Mucosa of descending colon (tissue), 3 donors: ENCODE results near the gene ZBTB7C. TPM values are rescaled to one million over a fixed set of nuclear protein-coding genes. Genes with fewer than 3 reads are reported as not detected.
A peak's percentile ranks its signal among the peaks of the same experiment; 100 is the strongest.

Experiments used
- ATAC-seq: fragments of 200-7000 bp; cut with Tn5 transposase; one replicate; pipeline ENCODE4 v1.9.1; 2020; ENCODE audit warnings: mild to moderate bottlenecking, moderate library complexity
- DNase-seq, 3 donors: peaks; one replicate each; pipeline ENCODE4 v3.0.0-alpha.2; 2020
- H3K36me3 ChIP-seq: fragments of 200-600 bp; one replicate; pipeline ENCODE4 v1.8.0; 2021; ENCODE audit warnings: low read depth, mild to moderate bottlenecking
- H3K4me1 ChIP-seq: fragments of 200-600 bp; one replicate; pipeline ENCODE4 v1.8.0; 2021; ENCODE audit warnings: low read depth, mild to moderate bottlenecking
- H3K4me3 ChIP-seq: fragments of 200-600 bp; one replicate; pipeline ENCODE4 v1.8.0; 2021; ENCODE audit warnings: mild to moderate bottlenecking
- H3K9me3 ChIP-seq: fragments of 200-600 bp; one replicate; pipeline ENCODE4 v1.8.0; 2021; ENCODE audit warnings: mild to moderate bottlenecking
- intact Hi-C, 2 donors: fragments of 100-400 bp; cut with DNase I in 1 of 2; cut with micrococcal nuclease in 1 of 2; formaldehyde crosslinking; loops; one replicate each; pipeline versions ENCODE4 v1.11.0 to v1.11.1; 2022; cut with DNase I, micrococcal nuclease
- total RNA-seq, 3 donors: library from RNA; stranded (reverse); fragmentation: NEBNext Ultra II Directional in 2 of 3; extraction: Animal tissue kit (Norgen Biotek cat#: 25700) in 2 of 3; gene quantifications; one replicate each; pipeline versions ENCODE4 v1.2.1 to v1.2.4, GENCODE V29; 2021 to 2023
- TF ChIP-seq, protein P1 (sequence below): fragments of 200-600 bp; IDR thresholded peaks from one replicate; pipeline ENCODE4 v1.8.0; 2022; ENCODE audit warnings: antibody characterized with exemption, mild to moderate bottlenecking
- donor health status: DM: no; HTN: no; CAD: no; lungs with moderate emphysema.
- donor health status: DM: no; HTN: no; CAD: no.
- donor health status: DM: no; HTN: yes; CAD: no.

The ZBTB7C gene
- total RNA-seq, 3 donors from 2014 or later: 20.8 to 56.6 (median 38.2) TPM

GRCh38 chr18:48417985-48418384, 8.8 kb upstream of the ZBTB7C start:
- TF ChIP-seq, protein P1, sequence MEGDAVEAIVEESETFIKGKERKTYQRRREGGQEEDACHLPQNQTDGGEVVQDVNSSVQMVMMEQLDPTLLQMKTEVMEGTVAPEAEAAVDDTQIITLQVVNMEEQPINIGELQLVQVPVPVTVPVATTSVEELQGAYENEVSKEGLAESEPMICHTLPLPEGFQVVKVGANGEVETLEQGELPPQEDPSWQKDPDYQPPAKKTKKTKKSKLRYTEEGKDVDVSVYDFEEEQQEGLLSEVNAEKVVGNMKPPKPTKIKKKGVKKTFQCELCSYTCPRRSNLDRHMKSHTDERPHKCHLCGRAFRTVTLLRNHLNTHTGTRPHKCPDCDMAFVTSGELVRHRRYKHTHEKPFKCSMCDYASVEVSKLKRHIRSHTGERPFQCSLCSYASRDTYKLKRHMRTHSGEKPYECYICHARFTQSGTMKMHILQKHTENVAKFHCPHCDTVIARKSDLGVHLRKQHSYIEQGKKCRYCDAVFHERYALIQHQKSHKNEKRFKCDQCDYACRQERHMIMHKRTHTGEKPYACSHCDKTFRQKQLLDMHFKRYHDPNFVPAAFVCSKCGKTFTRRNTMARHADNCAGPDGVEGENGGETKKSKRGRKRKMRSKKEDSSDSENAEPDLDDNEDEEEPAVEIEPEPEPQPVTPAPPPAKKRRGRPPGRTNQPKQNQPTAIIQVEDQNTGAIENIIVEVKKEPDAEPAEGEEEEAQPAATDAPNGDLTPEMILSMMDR: no peak
- ATAC-seq (no peak), DNase-seq (no peak)
- H3K4me1 ChIP-seq: no peaks in the 10 kb centered on the region
- H3K36me3 ChIP-seq: no peaks in the 10 kb centered on the region
- intact Hi-C loops: no loop called here
- no peaks in the 10 kb centered on the region for H3K9me3 ChIP-seq
- H3K4me3 ChIP-seq: no peak overlapping the region

DNA sequence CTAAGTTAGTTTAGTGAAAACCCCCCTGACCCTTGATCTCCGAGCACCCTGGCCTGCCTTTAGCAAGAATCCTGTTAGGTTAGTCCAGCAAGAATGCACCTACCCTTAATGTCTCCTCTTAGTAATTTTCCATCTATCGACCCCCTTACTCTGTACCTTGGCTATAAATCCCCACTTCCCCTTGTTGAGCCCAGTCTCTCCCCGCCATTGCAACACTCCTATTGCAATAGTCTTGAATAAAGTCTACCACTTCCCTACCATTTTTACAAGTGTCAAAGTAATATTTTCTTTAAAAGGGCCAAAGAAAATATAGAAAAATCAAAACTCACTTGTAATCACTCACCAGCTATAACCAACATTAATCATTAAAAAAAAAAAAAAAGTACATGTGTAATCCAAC, 4.2 kb upstream of the ZBTB7C start:
- no peak overlapping the region for H3K4me3 ChIP-seq
- TF ChIP-seq, protein P1: no peak
- intact Hi-C loops: no loop called here
- DNase-seq (no peak), ATAC-seq (no peak)
- no peaks in the 10 kb centered on the region for H3K36me3 ChIP-seq
- peaks cover 11% of the 10 kb centered on the region for H3K4me1 ChIP-seq
- no peaks in the 10 kb centered on the region for H3K9me3 ChIP-seq

- Histone ChIP-seq H3K36me3 (no peaks in the 10 kb centered on the region), H3K9me3 (no peaks in the 10 kb centered on the region), H3K4me1 (peaks cover 11% of the 10 kb centered on the region), H3K4me3 (no peak overlapping the region)
- TF ChIP-seq, protein P1: peak; percentile 58
- intact Hi-C loops: no loop called here
- ATAC-seq (peak; percentile 38), DNase-seq (peak in 1 of 3 donors; percentile 44)
Measured at GRCh38 chr18:48412339-48412929, 3.3 kb upstream of the ZBTB7C start.

DNA sequence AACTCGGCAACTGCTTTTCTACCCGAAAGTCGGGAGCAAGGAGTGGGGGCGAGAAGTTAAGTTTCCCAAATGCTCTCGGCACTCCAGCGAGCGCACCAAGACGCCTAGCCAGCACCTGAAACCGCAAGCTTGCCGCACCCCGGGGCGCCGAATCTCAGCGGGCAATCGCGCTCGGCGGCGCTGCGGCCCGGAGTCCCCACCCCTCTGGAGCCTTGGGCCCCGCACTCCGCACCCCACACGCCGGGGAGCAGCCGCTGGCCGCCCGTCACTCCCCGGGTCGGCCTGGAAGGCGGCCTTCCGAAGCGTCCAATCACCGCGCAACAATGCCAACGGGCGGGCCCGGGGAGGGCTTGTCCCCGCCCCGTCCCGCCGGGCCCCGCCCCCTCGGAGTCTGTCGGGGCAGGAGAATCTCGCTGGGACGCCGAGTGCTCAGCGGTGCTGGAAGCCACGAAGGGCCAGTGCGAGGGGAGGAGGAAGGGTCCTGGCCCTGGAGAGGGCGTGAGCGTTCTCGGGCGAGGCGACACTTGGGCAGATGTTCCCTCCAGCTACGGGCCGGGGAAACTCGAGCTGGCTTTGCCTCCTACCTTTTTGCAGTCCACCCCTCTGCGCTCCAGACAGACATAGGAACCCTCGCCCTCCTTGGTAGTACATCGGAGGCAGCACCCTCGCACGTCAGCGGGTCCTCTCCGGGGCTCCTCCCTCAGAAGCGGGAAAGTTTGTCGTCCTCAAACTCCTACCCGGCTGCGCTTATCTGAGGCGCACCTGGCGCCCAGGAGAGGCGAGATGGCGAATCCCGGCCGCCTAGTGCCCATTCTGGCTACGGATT, 1.1 kb upstream of the ZBTB7C start:
- no peaks in the 10 kb centered on the region for H3K9me3 ChIP-seq
- peak overlapping the region; percentile 44 for H3K4me3 ChIP-seq
- H3K36me3 ChIP-seq: no peaks in the 10 kb centered on the region
- ATAC-seq: peak; percentile 98
- DNase-seq: peak; percentile 89 to 94 (median 94)
- peaks cover 11% of the 10 kb centered on the region for H3K4me1 ChIP-seq
- TF ChIP-seq, protein P1: no peak
- intact Hi-C loops: no loop called here

DNA sequence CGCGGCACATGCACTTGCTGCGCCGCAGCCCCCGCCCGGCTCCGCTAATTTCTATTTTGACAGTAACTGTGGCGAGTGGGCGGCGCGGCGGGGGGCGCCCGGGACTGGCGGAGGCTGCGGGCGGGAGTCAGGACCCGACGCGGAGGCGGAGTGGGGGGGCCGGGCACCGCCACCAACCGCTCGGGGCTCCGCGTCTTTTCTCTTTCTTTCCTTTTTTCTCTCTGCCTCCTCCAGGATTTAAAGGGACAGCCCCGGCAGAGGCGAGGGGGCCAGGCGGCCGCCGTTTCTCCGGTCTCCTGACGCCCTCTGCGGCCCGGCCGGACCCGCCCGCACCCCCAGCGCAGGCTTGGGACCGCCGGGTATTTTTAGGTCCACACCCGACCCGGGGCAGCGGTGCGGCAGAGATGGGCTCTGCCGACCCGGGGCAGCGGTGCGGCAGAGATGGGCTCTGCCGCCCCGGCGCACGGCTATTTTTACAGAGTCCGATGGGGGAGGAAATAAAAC, 460 bp upstream of the ZBTB7C start:
- no peaks in the 10 kb centered on the region for H3K36me3 ChIP-seq
- ATAC-seq: peak; percentile 12
- H3K9me3 ChIP-seq: no peaks in the 10 kb centered on the region
- TF ChIP-seq, protein P1: no peak
- peaks cover 11% of the 10 kb centered on the region for H3K4me1 ChIP-seq
- peak overlapping the region; percentile 44 for H3K4me3 ChIP-seq
- peak in 2 of 3 donors; percentile 23 to 50 for DNase-seq
- intact Hi-C loops: no loop called here
